ENCODE measurements around the gene THSD4. TPM values are rescaled to one million over a fixed set of nuclear protein-coding genes. Genes with fewer than 3 reads are reported as not detected.

Gene THSD4
- total and polyA plus RNA-seq, 2 of the 4 experiments (the other 2 are of a cell fraction), result 25.5 to 31.1 TPM

DNA sequence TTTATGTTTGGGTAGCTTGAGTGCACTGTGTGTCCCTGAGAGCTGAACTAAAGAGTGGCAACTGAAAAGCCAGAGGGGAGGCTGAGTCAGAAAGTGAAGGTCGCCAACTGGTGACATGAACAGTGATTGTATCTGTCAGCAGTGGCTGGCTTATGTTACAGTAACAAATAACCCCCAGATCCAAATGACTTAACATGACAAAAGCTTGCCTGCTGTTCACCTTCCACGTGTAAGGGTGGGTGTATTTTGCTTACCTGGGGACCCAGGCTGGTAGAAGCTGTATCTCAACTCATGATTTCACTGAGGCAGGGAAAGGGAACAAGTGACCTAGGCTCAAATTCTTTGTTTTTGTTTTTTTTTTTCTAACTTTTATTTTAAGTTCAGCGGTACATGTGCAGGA, 147.3 kb downstream of the THSD4 start:
- Histone ChIP-seq H3K23ac (ENCODE audit: low read depth, low read length) (no peak overlapping the region), H2AK5ac (ENCODE audit: low read depth, low read length) (no peak overlapping the region; the same call in 1 of the 2 replicates), H2BK5ac (ENCODE audit: low read depth, low read length, poor library complexity, severe bottlenecking) (no peak overlapping the region), H3K79me1 (ENCODE audit: low read depth in 1 of 2, low read length in 2 of 2) (peaks cover 0 to 10% of the 10 kb centered on the region in 2 experiments; a peak in 1 of 4 replicates), H2AK9ac (replicated peaks; ENCODE audit: low read depth, low read length, poor library complexity) (no peak overlapping the region), H3K9ac (ENCODE audit: low read depth, low read length) (no peak overlapping the region), H3K4me3 (ENCODE audit: insufficient read depth, low read depth, low read length) (no peak overlapping the region), H4K8ac (ENCODE audit: low read depth in 2 of 2, low read length in 2 of 2) (no peak overlapping the region), H2AFZ (replicated peaks; ENCODE audit: low read length, poor library complexity) (no peak overlapping the region), H2BK15ac (ENCODE audit: low read depth, low read length) (no peak overlapping the region), H2BK20ac (ENCODE audit: low read depth, low read length) (no peak overlapping the region), H3K56ac (ENCODE audit: extremely low read depth, insufficient read depth, low read length) (no peak overlapping the region), H3K14ac (replicated peaks; ENCODE audit: low read depth, low read length) (peak overlapping the region; percentile 46; the same call in 1 of the 2 replicates), H3K9me3 (ENCODE audit: control insufficient read depth, insufficient read depth, low read length) (peaks cover 7% of the 10 kb centered on the region), H3K4ac (ENCODE audit: low read depth, low read length) (no peak overlapping the region; the same call in 1 of the 2 replicates), H3K9me1 (ENCODE audit: insufficient read depth, low read length) (peaks cover 6% of the 10 kb centered on the region; the same call in 1 of the 2 replicates), H4K20me1 (ENCODE audit: insufficient read depth, low read length) (no peaks in the 10 kb centered on the region), H3K27me3 (ENCODE audit: control insufficient read depth, insufficient read depth, low read length) (no peaks in the 10 kb centered on the region), H4K5ac (ENCODE audit: low read depth, low read length) (no peak overlapping the region), H3K4me1 (ENCODE audit: control insufficient read depth, insufficient read depth, low read length) (peaks cover 4% of the 10 kb centered on the region; the same call in 1 of the 2 replicates), H4K91ac (ENCODE audit: insufficient read depth, low read depth, low read length) (no peak overlapping the region), H3K18ac (ENCODE audit: low read depth, low read length) (no peak overlapping the region), H3K36me3 (ENCODE audit: control insufficient read depth, insufficient read depth, low read length) (peaks cover 42% of the 10 kb centered on the region), H2BK120ac (ENCODE audit: low read depth, low read length) (no peak overlapping the region), H3K4me2 (ENCODE audit: low read depth, low read length) (no peak overlapping the region), H3K27ac (ENCODE audit: insufficient read depth, low read length) (no peak overlapping the region; the same call in 1 of the 2 replicates)
- BruUV-seq (replicated peaks), result no TSS peak
- POLR2A ChIA-PET (ENCODE audit: unreplicated experiment), result no interaction called here
- dilution Hi-C loops (cut with HindIII; ENCODE audit: low sequenced_read_pairs, unreplicated experiment) (no loop called here), in situ Hi-C loops (cut with MboI; ENCODE audit: low sequenced_read_pairs) (no loop called here), intact Hi-C loops (cut with micrococcal nuclease) (no loop called here)
- CTCF ChIA-PET, result no interaction called here
- ATAC-seq (ENCODE audit: low read depth), result no peak
- TF ChIP-seq RAD21 (IDR thresholded peaks at IDR 0.05; ENCODE audit: low read length) (no peak), RCOR1 (IDR thresholded peaks at IDR 0.05; ENCODE audit: insufficient replicate concordance, low read length) (no peak), POLR2A (IDR thresholded peaks at IDR 0.05; ENCODE audit: low read depth, low read length) (no peak), BHLHE40 (IDR thresholded peaks at IDR 0.05; ENCODE audit: low read depth, low read length) (no peak), SMC3 (IDR thresholded peaks at IDR 0.05; ENCODE audit: low read depth, low read length) (no peak), NFE2L2 (IDR thresholded peaks at IDR 0.05; ENCODE audit: low read depth, low read length) (no peak), MAZ (IDR thresholded peaks at IDR 0.05; ENCODE audit: borderline replicate concordance, low read depth, low read length) (no peak), MXI1 (IDR thresholded peaks at IDR 0.05; ENCODE audit: borderline replicate concordance, low read depth, low read length) (no peak)
- TF ChIP-seq, protein P1, sequence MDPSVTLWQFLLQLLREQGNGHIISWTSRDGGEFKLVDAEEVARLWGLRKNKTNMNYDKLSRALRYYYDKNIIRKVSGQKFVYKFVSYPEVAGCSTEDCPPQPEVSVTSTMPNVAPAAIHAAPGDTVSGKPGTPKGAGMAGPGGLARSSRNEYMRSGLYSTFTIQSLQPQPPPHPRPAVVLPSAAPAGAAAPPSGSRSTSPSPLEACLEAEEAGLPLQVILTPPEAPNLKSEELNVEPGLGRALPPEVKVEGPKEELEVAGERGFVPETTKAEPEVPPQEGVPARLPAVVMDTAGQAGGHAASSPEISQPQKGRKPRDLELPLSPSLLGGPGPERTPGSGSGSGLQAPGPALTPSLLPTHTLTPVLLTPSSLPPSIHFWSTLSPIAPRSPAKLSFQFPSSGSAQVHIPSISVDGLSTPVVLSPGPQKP (IDR thresholded peaks at IDR 0.05; ENCODE audit: borderline replicate concordance, low read depth, low read length), result no peak
- TF ChIP-seq, protein P2, sequence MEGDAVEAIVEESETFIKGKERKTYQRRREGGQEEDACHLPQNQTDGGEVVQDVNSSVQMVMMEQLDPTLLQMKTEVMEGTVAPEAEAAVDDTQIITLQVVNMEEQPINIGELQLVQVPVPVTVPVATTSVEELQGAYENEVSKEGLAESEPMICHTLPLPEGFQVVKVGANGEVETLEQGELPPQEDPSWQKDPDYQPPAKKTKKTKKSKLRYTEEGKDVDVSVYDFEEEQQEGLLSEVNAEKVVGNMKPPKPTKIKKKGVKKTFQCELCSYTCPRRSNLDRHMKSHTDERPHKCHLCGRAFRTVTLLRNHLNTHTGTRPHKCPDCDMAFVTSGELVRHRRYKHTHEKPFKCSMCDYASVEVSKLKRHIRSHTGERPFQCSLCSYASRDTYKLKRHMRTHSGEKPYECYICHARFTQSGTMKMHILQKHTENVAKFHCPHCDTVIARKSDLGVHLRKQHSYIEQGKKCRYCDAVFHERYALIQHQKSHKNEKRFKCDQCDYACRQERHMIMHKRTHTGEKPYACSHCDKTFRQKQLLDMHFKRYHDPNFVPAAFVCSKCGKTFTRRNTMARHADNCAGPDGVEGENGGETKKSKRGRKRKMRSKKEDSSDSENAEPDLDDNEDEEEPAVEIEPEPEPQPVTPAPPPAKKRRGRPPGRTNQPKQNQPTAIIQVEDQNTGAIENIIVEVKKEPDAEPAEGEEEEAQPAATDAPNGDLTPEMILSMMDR (conservative IDR thresholded peaks at IDR 0.05; ENCODE audit: low read depth, low read length), result no peak
- TF ChIP-seq, protein P3, sequence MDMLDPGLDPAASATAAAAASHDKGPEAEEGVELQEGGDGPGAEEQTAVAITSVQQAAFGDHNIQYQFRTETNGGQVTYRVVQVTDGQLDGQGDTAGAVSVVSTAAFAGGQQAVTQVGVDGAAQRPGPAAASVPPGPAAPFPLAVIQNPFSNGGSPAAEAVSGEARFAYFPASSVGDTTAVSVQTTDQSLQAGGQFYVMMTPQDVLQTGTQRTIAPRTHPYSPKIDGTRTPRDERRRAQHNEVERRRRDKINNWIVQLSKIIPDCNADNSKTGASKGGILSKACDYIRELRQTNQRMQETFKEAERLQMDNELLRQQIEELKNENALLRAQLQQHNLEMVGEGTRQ (IDR thresholded peaks at IDR 0.05; ENCODE audit: low read depth, low read length), result no peak
- no peak for DNase-seq
- no CpG with 5 or more reads among the region's 3 CpGs for WGBS, 2 experiments (ENCODE audit: extremely low coverage in 2 of 2, insufficient read length in 1 of 2)

All from IMR-90 (cell line).